Hepatocyte (in vitro differentiated cells): ENCODE measurements around the gene ALPI. TPM values are rescaled to one million over a fixed set of nuclear protein-coding genes. Genes with fewer than 3 reads are reported as not detected.
"Not testable (repeated sequence)": the region's sequence is repeated elsewhere in the genome, so short reads cannot be mapped to it uniquely, and the experiment has no call there.

Experiments
- DNase-seq: peaks from one replicate; pipeline ENCODE4 v3.0.0-alpha.2; 2016; ENCODE audit warnings: low spot score
- H2AFZ ChIP-seq: fragments of 200-600 bp; sonication (generic); 2 replicates; pipeline ENCODE4 v1.6.0; 2016; ENCODE audit warnings: antibody characterized with exemption, mild to moderate bottlenecking
- H3K27ac ChIP-seq: fragments of 200-600 bp; sonication (generic); 2 replicates; pipeline ENCODE4 v1.5.1; 2016; ENCODE audit warnings: mild to moderate bottlenecking
- H3K27me3 ChIP-seq: fragments of 200-600 bp; sonication (generic); 2 replicates; pipeline ENCODE4 v1.6.1; 2016
- H3K36me3 ChIP-seq: fragments of 200-600 bp; sonication (generic); replicated peaks from 2 replicates; pipeline ENCODE4 v1.5.1; 2016; ENCODE audit warnings: low read depth; ENCODE audit not compliant: insufficient read depth
- H3K4me1 ChIP-seq: fragments of 200-600 bp; sonication (generic); 2 replicates; pipeline ENCODE4 v1.5.1; 2016; ENCODE audit warnings: mild to moderate bottlenecking, moderate library complexity; ENCODE audit not compliant: insufficient read depth
- H3K4me2 ChIP-seq: fragments of 200-600 bp; sonication (generic); 2 replicates; pipeline ENCODE4 v1.6.0; 2016
- H3K4me3 ChIP-seq: fragments of 200-600 bp; sonication (generic); 2 replicates; pipeline ENCODE4 v1.5.1; 2016; ENCODE audit warnings: mild to moderate bottlenecking
- H3K79me2 ChIP-seq: fragments of 200-600 bp; sonication (generic); 2 replicates; pipeline ENCODE4 v1.6.0; 2017; ENCODE audit warnings: mild to moderate bottlenecking
- H3K9me2 ChIP-seq: fragments of 200-600 bp; sonication (generic); replicated peaks from 2 replicates; pipeline ENCODE4 v1.6.0; 2017; ENCODE audit warnings: mild to moderate bottlenecking; ENCODE audit not compliant: insufficient read depth
- H3K9me3 ChIP-seq: fragments of 200-600 bp; sonication (generic); 2 replicates; pipeline ENCODE4 v1.5.1; 2016; ENCODE audit warnings: low read depth, mild to moderate bottlenecking
- H4K20me1 ChIP-seq: fragments of 200-600 bp; sonication (generic); 2 replicates; pipeline ENCODE4 v1.6.0; 2016; ENCODE audit warnings: mild to moderate bottlenecking; ENCODE audit not compliant: insufficient read depth, poor library complexity, severe bottlenecking
- EZH2 ChIP-seq: fragments of 200-600 bp; sonication (generic); IDR thresholded peaks from 2 replicates; pipeline ENCODE4 v1.6.1; 2016; ENCODE audit warnings: antibody characterized with exemption, mild to moderate bottlenecking, borderline replicate concordance
- EZH2phosphoT487 ChIP-seq: fragments of 200-600 bp; sonication (generic); IDR thresholded peaks from one replicate; pipeline ENCODE4 v1.6.1; 2018; ENCODE audit warnings: antibody characterized with exemption, mild to moderate bottlenecking, low read depth, moderate library complexity; ENCODE audit not compliant: unreplicated experiment, severe bottlenecking
- WGBS: methylation state at CpG from one replicate; pipeline ENCODE4 v1.1.6; 2016; ENCODE audit warnings: low lambda C conversion rate; ENCODE audit errors: missing lambda C conversion rate; 5-methylcytosine and 5-hydroxymethylcytosine counted together
- polyA plus RNA-seq: library from polyadenylated mRNA; unstranded; fragments of >200 nt; fragmentation: Nextera tagmentation; extraction: Ambion mirVana; gene quantifications from 2 replicates; pipeline ENCODE4 v1.2.1, GENCODE V29; 2016
- total RNA-seq: library from RNA; depleted of rRNA; stranded (reverse); fragments of >200 nt; gene quantifications from 2 replicates; pipeline ENCODE4 v1.2.3, GENCODE V29; 2014
- TF ChIP-seq, protein P1 (sequence below): fragments of 200-600 bp; sonication (generic); IDR thresholded peaks from 2 replicates; pipeline ENCODE4 v1.5.1; 2016; ENCODE audit warnings: antibody characterized with exemption, mild to moderate bottlenecking; ENCODE audit not compliant: poor library complexity

The ALPI gene
- total and polyA plus RNA-seq, 2 experiments from 2014 or later: 3.5 to 3.9 TPM

- not testable (repeated sequence) for H4K20me1 ChIP-seq, H3K4me3 ChIP-seq, H3K4me2 ChIP-seq, H3K27ac ChIP-seq, H3K36me3 ChIP-seq, H3K9me2 ChIP-seq, H2AFZ ChIP-seq, H3K9me3 ChIP-seq, DNase-seq, H3K79me2 ChIP-seq, H3K27me3 ChIP-seq, H3K4me1 ChIP-seq
- WGBS: 53% methylated on average over 3 of the region's 9 CpGs
These were observed 9.6 kb upstream of the ALPI start for GRCh38 chr2:232446266-232446777.

DNA sequence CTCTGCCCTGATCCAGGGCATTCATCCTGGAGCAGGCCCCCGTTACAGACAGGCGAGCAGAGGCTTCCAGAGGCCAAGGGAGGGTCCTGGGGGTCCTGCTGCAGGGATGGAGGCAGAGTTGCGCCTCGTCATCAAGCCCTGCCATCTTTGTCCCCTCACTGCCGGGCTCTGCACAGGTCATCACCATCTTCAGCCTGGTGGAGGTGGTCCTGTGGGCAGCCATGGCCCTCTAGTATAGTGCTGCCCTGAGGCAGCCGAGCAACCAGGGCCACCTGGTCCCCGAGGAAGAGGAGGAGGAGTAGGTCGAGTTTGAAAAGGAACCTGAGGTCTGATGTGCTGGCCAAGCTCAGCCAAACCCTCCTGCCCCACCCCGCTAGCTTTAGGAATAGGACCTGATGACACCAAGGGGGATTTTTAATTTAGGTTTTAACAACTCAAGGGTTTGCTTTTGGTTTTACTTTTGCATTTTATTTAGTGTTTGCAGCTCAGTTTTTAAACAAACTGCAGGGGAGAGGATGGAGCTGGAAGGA, 8.8 kb upstream of the ALPI start:
- WGBS: 93% methylated on average over 9 of the region's 9 CpGs
- H3K4me3 ChIP-seq: no peak overlapping the region
- no peak overlapping the region for H3K4me2 ChIP-seq
- H3K4me1 ChIP-seq: no peaks in the 10 kb centered on the region
- H3K36me3 ChIP-seq: no peaks in the 10 kb centered on the region
- H3K9me3 ChIP-seq: no peaks in the 10 kb centered on the region
- TF ChIP-seq EZH2: no peak
- TF ChIP-seq, protein P1, sequence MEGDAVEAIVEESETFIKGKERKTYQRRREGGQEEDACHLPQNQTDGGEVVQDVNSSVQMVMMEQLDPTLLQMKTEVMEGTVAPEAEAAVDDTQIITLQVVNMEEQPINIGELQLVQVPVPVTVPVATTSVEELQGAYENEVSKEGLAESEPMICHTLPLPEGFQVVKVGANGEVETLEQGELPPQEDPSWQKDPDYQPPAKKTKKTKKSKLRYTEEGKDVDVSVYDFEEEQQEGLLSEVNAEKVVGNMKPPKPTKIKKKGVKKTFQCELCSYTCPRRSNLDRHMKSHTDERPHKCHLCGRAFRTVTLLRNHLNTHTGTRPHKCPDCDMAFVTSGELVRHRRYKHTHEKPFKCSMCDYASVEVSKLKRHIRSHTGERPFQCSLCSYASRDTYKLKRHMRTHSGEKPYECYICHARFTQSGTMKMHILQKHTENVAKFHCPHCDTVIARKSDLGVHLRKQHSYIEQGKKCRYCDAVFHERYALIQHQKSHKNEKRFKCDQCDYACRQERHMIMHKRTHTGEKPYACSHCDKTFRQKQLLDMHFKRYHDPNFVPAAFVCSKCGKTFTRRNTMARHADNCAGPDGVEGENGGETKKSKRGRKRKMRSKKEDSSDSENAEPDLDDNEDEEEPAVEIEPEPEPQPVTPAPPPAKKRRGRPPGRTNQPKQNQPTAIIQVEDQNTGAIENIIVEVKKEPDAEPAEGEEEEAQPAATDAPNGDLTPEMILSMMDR: no peak
- no peak for TF ChIP-seq EZH2phosphoT487
- DNase-seq: no peak
- no peaks in the 10 kb centered on the region for H4K20me1 ChIP-seq
- no peaks in the 10 kb centered on the region for H3K27me3 ChIP-seq
- H3K79me2 ChIP-seq: no peaks in the 10 kb centered on the region
- H2AFZ ChIP-seq: no peak overlapping the region
- no peaks in the 10 kb centered on the region for H3K9me2 ChIP-seq
- no peak overlapping the region for H3K27ac ChIP-seq

GRCh38 chr2:232447638-232448303, 8.2 kb upstream of the ALPI start:
- Histone ChIP-seq H3K9me2 (no peaks in the 10 kb centered on the region), H3K4me2 (no peak overlapping the region), H3K9me3 (no peaks in the 10 kb centered on the region), H3K79me2 (no peaks in the 10 kb centered on the region), H4K20me1 (no peaks in the 10 kb centered on the region), H3K36me3 (no peaks in the 10 kb centered on the region), H3K4me1 (no peaks in the 10 kb centered on the region), H3K4me3 (no peak overlapping the region), H3K27me3 (no peaks in the 10 kb centered on the region), H3K27ac (no peak overlapping the region), H2AFZ (no peak overlapping the region)
- no peak for DNase-seq
- no peak for TF ChIP-seq EZH2
- no peak for TF ChIP-seq EZH2phosphoT487
- TF ChIP-seq, protein P1: no peak
- WGBS: 89% methylated on average over 18 of the region's 18 CpGs

DNA sequence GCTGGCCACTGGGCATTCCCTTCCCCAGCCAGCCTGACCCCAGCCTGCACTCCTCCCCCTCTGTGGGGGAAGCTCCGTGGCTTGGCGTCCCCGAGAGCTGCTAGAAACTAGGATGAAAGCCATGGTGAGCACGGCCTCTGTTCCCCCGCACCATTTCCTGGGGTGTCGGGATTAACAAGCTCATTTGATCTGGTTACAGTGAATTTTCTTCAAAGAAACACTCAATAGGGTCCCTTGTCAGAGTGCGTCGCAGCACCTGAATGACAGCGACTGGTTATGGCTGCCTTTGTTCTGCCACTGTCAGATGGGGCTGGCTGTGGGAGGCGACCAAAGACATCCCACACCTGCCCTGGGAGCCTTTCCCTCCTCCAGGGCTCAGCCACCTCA, 7.7 kb upstream of the ALPI start:
- Histone ChIP-seq H3K27me3 (no peaks in the 10 kb centered on the region), H3K27ac (no peak overlapping the region), H3K79me2 (no peaks in the 10 kb centered on the region), H3K9me3 (no peaks in the 10 kb centered on the region), H3K4me2 (no peak overlapping the region), H3K4me3 (no peak overlapping the region), H3K36me3 (no peaks in the 10 kb centered on the region), H3K9me2 (no peaks in the 10 kb centered on the region), H3K4me1 (no peaks in the 10 kb centered on the region), H4K20me1 (no peaks in the 10 kb centered on the region), H2AFZ (no peak overlapping the region)
- no peak for TF ChIP-seq EZH2
- TF ChIP-seq, protein P1: no peak
- TF ChIP-seq EZH2phosphoT487: no peak
- WGBS: 72% methylated on average over 10 of the region's 10 CpGs
- no peak for DNase-seq
